ENCODE data around the gene CCDC183. TPM values are rescaled to one million over a fixed set of nuclear protein-coding genes. Genes with fewer than 3 reads are reported as not detected.
A peak's percentile ranks its signal among the peaks of the same experiment; 100 is the strongest.

Gene CCDC183
- total and polyA plus RNA-seq, 10 of the 15 experiments (the other 5 are each of a cell fraction or from before 2014, with no cell fraction given): 0.04 to 1.2 (median 0.55) TPM; not detected in 5

GRCh38 chr9:136790640-136791515 is 5.3 kb upstream of the CCDC183 start, which contains the start of gene TMEM141 (continued):
- TF ChIP-seq PRDM15 (CRISPR knock-in tag; IDR thresholded peaks at IDR 0.05) (no peak), CEBPB (IDR thresholded peaks at IDR 0.05; ENCODE audit: borderline replicate concordance in 1 of 2, low read depth in 2 of 2, low read length in 2 of 2) (no peak), JUNB (IDR thresholded peaks at IDR 0.05) (no peak), ZSCAN29 (IDR thresholded peaks at IDR 0.05) (no peak), STAT1 (conservative IDR thresholded peaks at IDR 0.05) (no peak), KAT2A (conservative IDR thresholded peaks at IDR 0.05; ENCODE audit: control insufficient read depth, low read depth, low read length) (no peak), ZNF274 (IDR thresholded peaks at IDR 0.05; ENCODE audit: insufficient read depth, insufficient read length) (no peak), SMC3 (IDR thresholded peaks at IDR 0.05; ENCODE audit: borderline replicate concordance, low read length) (no peak), NFIC (IDR thresholded peaks at IDR 0.05; ENCODE audit: low read depth, low read length) (no peak), SKIL (IDR thresholded peaks at IDR 0.05; ENCODE audit: low read depth, poor library complexity, severe bottlenecking) (no peak), ELK1 (IDR thresholded peaks at IDR 0.05; ENCODE audit: low read depth, low read length) (no peak)
- TF ChIP-seq, protein P1, sequence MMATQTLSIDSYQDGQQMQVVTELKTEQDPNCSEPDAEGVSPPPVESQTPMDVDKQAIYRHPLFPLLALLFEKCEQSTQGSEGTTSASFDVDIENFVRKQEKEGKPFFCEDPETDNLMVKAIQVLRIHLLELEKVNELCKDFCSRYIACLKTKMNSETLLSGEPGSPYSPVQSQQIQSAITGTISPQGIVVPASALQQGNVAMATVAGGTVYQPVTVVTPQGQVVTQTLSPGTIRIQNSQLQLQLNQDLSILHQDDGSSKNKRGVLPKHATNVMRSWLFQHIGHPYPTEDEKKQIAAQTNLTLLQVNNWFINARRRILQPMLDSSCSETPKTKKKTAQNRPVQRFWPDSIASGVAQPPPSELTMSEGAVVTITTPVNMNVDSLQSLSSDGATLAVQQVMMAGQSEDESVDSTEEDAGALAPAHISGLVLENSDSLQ (IDR thresholded peaks at IDR 0.05): peak; percentile 69; the same call in 1 of the 2 replicates
